ENCODE measurements around the gene ZNF598.

Gene ZNF598

GRCh38 chr16:2005646-2006045 lies 4.0 kb downstream of the ZNF598 start (continued):
- TF ChIP-seq PRDM2 (tag by site-specific recombination; IDR thresholded peaks at IDR 0.05; ENCODE audit: borderline replicate concordance) (no peak), ZNF610 (tag by site-specific recombination; IDR thresholded peaks at IDR 0.05; ENCODE audit: borderline replicate concordance) (no peak), ZBTB6 (tag by site-specific recombination; IDR thresholded peaks at IDR 0.05) (no peak), KLF1 (tag by site-specific recombination; IDR thresholded peaks at IDR 0.05) (0 out of 2 replicates have a peak, but pooled peaks have one; percentile 12), ZFHX2 (tag by site-specific recombination; conservative IDR thresholded peaks at IDR 0.05) (peak; percentile 57), PRDM1 (tag by site-specific recombination; IDR thresholded peaks at IDR 0.05) (no peak), RBAK (tag by site-specific recombination; IDR thresholded peaks at IDR 0.05) (no peak), ZNF24 (tag by site-specific recombination; IDR thresholded peaks at IDR 0.05) (no peak), HIC1 (tag by site-specific recombination; IDR thresholded peaks at IDR 0.05) (peak; percentile 57; the same call in 1 of the 2 replicates), ZNF175 (tag by site-specific recombination; IDR thresholded peaks at IDR 0.05) (no peak), ZNF146 (tag by site-specific recombination; IDR thresholded peaks at IDR 0.05) (no peak), ZNF692 (tag by site-specific recombination; IDR thresholded peaks at IDR 0.05) (no peak), ZNF174 (tag by site-specific recombination; IDR thresholded peaks at IDR 0.05) (no peak), ZNF266 (tag by site-specific recombination; IDR thresholded peaks at IDR 0.05; ENCODE audit: low read depth) (no peak), ZNF600 (tag by site-specific recombination; IDR thresholded peaks at IDR 0.05) (no peak), BCL11A (tag by site-specific recombination; IDR thresholded peaks at IDR 0.05; ENCODE audit: low read depth) (no peak), ZNF132 (tag by site-specific recombination; IDR thresholded peaks at IDR 0.05; ENCODE audit: borderline replicate concordance) (no peak), ZNF510 (tag by site-specific recombination; IDR thresholded peaks at IDR 0.05; ENCODE audit: insufficient replicate concordance) (no peak), ZNF555 (tag by site-specific recombination; conservative IDR thresholded peaks at IDR 0.05) (no peak), ZNF121 (tag by site-specific recombination; IDR thresholded peaks at IDR 0.05) (no peak), ZNF837 (tag by site-specific recombination; IDR thresholded peaks at IDR 0.05) (no peak), ZNF549 (tag by site-specific recombination; IDR thresholded peaks at IDR 0.05) (no peak), ZFP3 (tag by site-specific recombination; IDR thresholded peaks at IDR 0.05; ENCODE audit: low read depth) (no peak)
